ENCODE data around the gene LIN7B.

GRCh38 chr19:49081273-49081672 lies 32.9 kb upstream of the LIN7B start:
- TF ChIP-seq HDAC6 (IDR thresholded peaks at IDR 0.05; ENCODE audit: low read depth, low read length) (no peak), CTCF (IDR thresholded peaks at IDR 0.05; ENCODE audit: control extremely low read depth in 1 of 3, insufficient read depth in 1 of 3, low read depth in 1 of 3, low read length in 3 of 3) (no peak), HDAC2 (IDR thresholded peaks at IDR 0.05; ENCODE audit: borderline replicate concordance in 1 of 2, low read depth in 2 of 2, low read length in 2 of 2) (no peak), GTF2F1 (IDR thresholded peaks at IDR 0.05; ENCODE audit: borderline replicate concordance, low read depth, low read length) (no peak), POLR2A (IDR thresholded peaks at IDR 0.05; ENCODE audit: control extremely low read depth in 1 of 2, low read depth in 2 of 2, low read length in 2 of 2) (no peak), POLR2AphosphoS5 (IDR thresholded peaks at IDR 0.05; ENCODE audit: low read depth, low read length) (no peak)
